GM10266 (cell line): ENCODE data around the gene SH2B3.

Experiments
- DNase-seq: peaks from one replicate; pipeline ENCODE4 v3.0.0; 2012; ENCODE audit errors: extremely low spot score
- TF ChIP-seq, protein P1 (sequence below): IDR thresholded peaks from 2 replicates; pipeline ENCODE4 v1.5.1; 2012; ENCODE audit warnings: mild to moderate bottlenecking, low read depth; ENCODE audit not compliant: control insufficient read depth, insufficient read depth; ENCODE audit errors: missing control alignments

The SH2B3 gene

DNA sequence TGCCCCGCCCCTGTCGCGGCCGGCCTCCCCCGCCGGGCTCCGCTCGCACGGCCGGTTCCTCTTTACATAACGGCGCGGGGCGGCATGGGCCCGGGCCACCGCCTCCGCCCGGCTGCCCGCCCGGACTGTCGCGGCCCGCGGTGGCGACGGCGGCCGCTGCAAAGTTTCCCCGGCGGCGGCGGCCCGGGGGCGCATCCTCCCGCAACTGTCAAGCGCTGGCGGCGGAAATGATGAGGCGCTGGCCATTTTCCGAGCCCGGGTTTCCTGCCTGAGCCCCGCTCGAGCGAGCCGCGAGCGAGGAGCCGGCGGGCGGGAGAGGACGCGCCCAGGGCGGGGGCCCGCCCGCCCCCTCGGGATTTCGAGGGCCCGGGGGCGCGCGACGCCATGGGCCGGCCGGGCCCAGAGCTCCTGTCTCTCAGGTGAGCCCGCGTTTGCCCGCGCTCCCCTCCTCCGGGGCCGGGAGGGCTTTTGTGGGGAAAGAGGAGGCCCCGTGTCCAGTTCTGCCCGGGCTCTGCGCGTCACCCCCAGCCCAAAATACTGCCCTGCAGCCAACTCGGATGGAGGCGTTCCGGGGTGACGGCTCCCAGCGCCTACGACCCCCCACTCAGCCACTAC lies at the start of gene SH2B3:
SH2B3 (plus strand) TSS at position 65 of the 615 bp plus-strand sequence. CDS start 12,223 bp downstream, outside the sequence.
- DNase-seq: no peak
- TF ChIP-seq, protein P1, sequence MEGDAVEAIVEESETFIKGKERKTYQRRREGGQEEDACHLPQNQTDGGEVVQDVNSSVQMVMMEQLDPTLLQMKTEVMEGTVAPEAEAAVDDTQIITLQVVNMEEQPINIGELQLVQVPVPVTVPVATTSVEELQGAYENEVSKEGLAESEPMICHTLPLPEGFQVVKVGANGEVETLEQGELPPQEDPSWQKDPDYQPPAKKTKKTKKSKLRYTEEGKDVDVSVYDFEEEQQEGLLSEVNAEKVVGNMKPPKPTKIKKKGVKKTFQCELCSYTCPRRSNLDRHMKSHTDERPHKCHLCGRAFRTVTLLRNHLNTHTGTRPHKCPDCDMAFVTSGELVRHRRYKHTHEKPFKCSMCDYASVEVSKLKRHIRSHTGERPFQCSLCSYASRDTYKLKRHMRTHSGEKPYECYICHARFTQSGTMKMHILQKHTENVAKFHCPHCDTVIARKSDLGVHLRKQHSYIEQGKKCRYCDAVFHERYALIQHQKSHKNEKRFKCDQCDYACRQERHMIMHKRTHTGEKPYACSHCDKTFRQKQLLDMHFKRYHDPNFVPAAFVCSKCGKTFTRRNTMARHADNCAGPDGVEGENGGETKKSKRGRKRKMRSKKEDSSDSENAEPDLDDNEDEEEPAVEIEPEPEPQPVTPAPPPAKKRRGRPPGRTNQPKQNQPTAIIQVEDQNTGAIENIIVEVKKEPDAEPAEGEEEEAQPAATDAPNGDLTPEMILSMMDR: no peak

DNA sequence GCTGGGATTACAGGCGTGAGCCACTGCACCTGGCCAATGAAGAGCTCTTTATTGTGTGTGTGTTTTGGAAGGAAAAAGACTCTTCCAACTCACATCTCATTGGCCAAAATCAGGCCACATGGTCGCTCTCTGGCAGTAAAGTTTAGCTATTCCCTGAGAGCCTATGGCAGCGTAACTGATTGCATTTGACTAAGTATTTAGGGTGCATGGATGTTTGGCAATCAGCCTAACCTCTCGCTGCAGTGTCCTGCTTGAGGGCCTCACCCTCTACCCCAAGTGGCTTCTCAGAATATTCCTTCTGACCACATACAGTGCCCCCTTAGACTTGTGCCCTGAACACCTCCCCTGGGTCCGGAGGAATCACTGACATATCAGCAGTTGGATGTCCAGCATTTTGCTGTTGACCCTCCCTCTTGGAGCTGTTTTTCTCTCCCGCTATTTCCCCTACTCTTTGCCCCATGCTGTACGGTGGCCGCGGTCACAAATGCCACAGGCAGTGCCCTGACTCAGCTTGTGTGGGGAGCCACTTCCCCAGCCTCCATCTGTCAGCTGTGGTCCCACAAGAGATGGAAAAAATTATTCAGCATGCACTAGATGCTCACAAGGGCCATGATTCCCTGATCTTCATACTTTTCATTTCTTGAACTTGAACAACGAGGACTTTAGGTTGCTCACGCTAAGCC lies 46.4 kb upstream of the SH2B3 start:
- no peak for DNase-seq

DNA sequence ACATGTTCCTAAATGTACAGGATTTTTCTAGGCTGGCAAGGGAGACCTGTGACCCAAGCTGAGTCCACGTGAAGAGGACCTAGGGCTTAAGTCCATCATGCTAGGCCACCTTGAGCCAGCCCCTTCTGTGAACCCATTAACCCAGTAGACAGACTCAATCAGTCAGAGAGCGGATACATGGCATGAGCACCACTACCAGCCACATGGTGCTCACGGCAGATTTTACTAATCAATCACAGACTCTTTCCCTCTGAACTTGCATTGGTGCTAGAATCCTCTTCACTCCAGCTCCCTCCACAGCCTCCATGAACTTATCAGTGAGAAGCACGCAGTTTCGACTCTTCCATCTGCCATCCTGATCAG lies 45.8 kb upstream of the SH2B3 start:
- TF ChIP-seq, protein P1: no peak
- DNase-seq: no peak

More for the DNA sequence above, 46.4 kb upstream of the SH2B3 start:
- TF ChIP-seq, protein P1: no peak

DNA sequence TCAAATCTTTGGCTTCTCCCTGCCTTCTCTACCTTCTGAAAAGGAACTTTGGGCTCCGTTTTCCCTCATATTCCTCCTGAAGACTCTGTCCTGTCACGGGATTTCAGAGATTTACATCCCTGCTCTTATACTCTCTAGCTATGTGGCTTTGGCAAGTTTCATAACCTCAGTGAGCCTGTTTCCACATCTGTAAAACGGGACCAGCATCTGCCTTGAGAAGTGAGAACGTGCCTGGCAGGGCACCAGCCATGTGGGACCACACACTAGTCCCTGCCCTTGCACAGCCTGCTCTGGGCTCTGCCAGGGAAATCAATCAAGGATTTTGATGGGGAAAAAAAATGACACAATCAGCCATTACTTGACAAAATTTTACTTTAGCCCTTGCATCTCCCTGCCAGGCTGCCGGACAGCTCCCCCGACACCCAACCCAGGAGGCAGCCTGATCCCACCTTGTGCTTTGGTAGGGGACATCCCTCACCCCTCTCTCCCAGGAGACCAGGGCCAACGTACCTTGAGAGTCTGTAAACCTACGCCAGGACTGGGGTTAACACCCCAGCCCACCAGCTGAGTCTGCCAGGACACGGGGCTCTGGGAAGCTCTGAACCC lies 45.3 kb upstream of the SH2B3 start:
- no peak for DNase-seq
- TF ChIP-seq, protein P1: no peak

DNA sequence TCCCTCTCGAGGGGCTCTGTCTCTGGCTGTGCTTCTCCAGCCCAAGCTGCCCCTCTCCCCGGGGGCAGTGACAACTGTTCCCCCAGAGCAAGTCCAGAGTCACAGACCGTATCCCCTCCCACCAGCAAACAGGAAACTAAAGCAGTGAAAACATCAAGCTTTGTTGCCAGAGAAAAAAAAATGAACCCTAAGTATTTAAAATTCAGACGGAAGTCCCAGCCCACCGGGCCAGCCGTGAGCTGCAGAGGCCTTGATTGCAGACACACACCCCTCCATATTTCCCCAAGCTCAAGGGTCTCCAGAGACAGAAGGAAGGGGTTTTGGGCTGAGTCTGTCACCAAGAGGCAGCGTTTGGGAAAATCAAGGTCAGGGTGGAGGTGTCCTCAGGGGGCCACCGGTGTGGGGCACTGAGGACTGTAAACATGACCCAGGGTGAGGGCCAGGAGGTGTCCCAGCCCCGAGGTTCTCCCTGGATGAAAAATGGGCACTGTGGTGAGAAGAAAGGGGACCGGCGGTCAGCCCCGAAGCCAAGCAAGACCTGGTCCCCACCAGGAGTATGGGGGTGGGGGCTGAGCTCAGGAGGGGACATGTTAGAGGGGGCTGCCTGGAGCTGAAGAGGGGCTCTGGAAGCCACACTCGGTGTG lies 44.5 kb upstream of the SH2B3 start:
- DNase-seq: no peak
- TF ChIP-seq, protein P1: no peak

DNA sequence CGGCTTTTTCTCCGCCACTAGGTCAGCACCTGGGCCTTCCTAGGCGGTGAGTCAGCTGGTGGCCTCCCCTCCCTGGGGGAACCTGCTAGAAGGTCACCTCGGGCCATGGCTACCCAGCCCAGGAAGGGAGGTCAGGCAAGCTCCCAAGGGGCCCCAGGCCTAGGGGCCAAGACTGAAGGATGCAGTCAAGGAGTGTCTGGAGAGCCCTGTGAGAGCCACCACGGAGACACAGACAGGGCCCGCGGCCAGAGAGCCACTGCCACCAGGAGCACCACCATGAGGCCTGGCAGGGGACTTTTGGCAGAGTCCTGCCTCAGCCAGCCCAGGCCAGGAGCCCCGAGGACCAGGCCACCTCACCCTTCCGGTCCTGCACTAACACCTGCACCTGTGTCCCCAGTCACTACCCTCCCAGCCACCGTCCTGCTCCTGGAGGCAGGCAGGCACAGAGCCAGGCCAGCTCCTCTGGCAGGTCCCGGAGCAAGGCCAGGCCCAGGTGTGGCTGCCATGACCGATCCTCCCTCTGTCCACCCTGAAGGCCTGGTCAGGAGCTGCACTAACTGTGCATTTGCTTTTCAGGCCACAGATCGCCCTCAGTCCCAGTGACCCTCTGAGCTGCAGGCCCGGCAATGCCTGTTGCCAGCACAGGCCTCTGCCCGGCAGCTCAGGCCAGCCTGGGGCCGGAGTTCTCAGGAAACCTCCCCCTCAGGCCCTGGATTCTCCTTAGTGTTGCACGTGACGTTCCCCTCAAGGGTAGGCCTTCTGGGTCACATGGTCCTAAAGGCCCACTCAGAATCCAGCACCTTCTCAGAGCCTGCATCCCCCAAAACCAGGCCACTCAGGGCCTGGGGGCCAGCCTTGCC lies 43.8 kb upstream of the SH2B3 start:
- TF ChIP-seq, protein P1: no peak

More for the DNA sequence above, 43.8 kb upstream of the SH2B3 start:
- no peak for DNase-seq
